Psoas muscle (tissue), 8 donors: ENCODE data around the gene CKAP2L. TPM values are rescaled to one million over a fixed set of nuclear protein-coding genes. Genes with fewer than 3 reads are reported as not detected.

ENCODE experiments used
- ATAC-seq, 4 donors: fragments of 200-7000 bp; cut with Tn5 transposase; one replicate each; pipeline ENCODE4 v1.9.1; 2020; ENCODE audit warnings: moderate library complexity in 3 of 4, mild to moderate bottlenecking in 2 of 4
- DNase-seq, 2 donors: peaks; one replicate each; pipeline ENCODE4 v3.0.0-alpha.2; 2020
- H3K27ac ChIP-seq: fragments of 200-600 bp; one replicate; pipeline ENCODE4 v1.8.0; 2022
- H3K27me3 ChIP-seq, 3 donors: fragments of 200-600 bp in 1 of 3; one replicate each; pipeline versions ENCODE4 v1.6.1 to v1.8.0; 2013 to 2022; ENCODE audit warnings: low read length in 2 of 3, mild to moderate bottlenecking in 2 of 3, moderate library complexity in 1 of 3; ENCODE audit not compliant: insufficient read depth in 3 of 3
- H3K36me3 ChIP-seq, 2 donors: fragments of 200-600 bp in 1 of 2; one replicate each; pipeline versions ENCODE4 v1.6.1 to v1.8.0; 2013 to 2022; ENCODE audit warnings: low read depth in 1 of 2, mild to moderate bottlenecking in 1 of 2, moderate library complexity in 1 of 2; ENCODE audit not compliant: insufficient read depth in 1 of 2
- H3K4me1 ChIP-seq: fragments of 200-600 bp; one replicate; pipeline ENCODE4 v1.8.0; 2022
- H3K4me3 ChIP-seq: fragments of 200-600 bp; one replicate; pipeline ENCODE4 v1.8.0; 2022; ENCODE audit warnings: mild to moderate bottlenecking
- H3K9me3 ChIP-seq: fragments of 200-600 bp; one replicate; pipeline ENCODE4 v1.8.0; 2022
- WGBS, 3 donors: extraction: QIAGEN DNeasy Blood & Tissue Kit; methylation state at CpG; one replicate each; pipeline versions ENCODE4 v1.1.6 to v1.1.7; 2013; 5-methylcytosine and 5-hydroxymethylcytosine counted together
- intact Hi-C, 2 donors: fragments of 100-400 bp; cut with DNase I; formaldehyde crosslinking; loops; one replicate each; pipeline versions ENCODE4 v1.11.0 to v1.14.2; 2022
- polyA plus RNA-seq, 3 donors: library from polyadenylated mRNA; stranded (reverse); fragments of 200-250 nt; gene quantifications; one replicate each; pipeline ENCODE4 v1.2.3, GENCODE V29; 2013
- total RNA-seq, 4 donors: library from RNA; stranded (reverse); fragmentation: NEBNext Ultra II Directional in 2 of 4; extraction: Animal tissue kit (Norgen Biotek cat#: 25700) in 2 of 4; gene quantifications; one replicate each; pipeline versions ENCODE4 v1.2.1 to v1.2.4, GENCODE V29; 2021 to 2023
- TF ChIP-seq, protein P1 (sequence below): fragments of 200-600 bp; IDR thresholded peaks from one replicate; pipeline ENCODE4 v1.8.0; 2022; ENCODE audit warnings: antibody characterized with exemption
- donor health status: healthy with polysubstance abuse.
- donor health status: DM: no; HTN: no; CAD: no; lungs with moderate emphysema.
- donor health status: Bipolar disorder and iron deficiency.
- donor health status: healthy.
- donor health status: DM: yes; HTN: yes; CAD: no.
- donor health status: DM: no; HTN: no; CAD: no.
- donor health status: DM: no; HTN: no; CAD: no.
- donor health status: DM: yes; HTN: yes; CAD: no.

Gene CKAP2L
- total and polyA plus RNA-seq, 7 donors: 0.05 to 0.19 (median 0.09) TPM; not detected in 3

DNA sequence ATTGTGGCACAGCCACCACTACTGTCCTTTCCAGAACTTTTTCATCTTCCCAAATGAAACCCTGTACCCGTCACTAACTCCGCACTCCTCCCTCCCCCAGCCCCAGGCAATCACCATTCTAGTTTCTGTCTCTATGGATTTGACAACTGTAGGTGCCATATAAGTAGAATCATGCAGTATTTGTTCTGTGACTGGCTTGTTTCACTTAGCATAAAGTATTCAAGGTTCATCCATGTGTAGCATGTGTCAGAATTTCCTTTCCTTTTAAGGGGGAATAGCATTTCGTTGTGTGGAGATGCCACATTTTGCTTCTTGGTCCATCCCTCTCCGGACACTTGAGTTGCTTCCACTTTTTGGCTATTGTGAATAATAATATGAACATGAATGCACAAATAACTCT lies 842 bp upstream of the CKAP2L start:
- ATAC-seq: no peak
- WGBS, 3 donors: 24 to 63% (median 35%) methylated on average over 4 of the region's 4 CpGs

DNA sequence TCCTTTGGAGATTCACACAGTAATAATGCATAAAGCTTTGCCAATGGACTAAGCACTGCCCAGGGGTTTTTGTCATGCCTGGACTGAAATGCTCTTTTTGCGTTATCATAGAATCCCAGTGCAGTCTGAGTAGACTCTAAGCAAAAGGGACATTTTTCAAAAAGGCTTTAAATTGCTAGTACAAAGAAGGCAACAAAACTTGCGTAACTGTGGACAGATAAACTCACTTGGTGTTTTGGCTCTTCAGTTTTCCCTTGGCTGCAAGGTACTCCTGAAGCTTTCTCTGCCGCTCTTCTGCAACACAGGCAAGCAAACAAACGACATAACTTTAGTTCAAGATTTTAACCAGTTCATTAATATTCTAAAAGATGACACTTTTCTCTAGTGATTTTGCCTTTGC lies 2.1 kb downstream of the CKAP2L start:
- H3K36me3 ChIP-seq: no peaks in the 10 kb centered on the region
- no peak overlapping the region for H3K4me3 ChIP-seq
- no peak for DNase-seq
- no peak for ATAC-seq
- TF ChIP-seq, protein P1, sequence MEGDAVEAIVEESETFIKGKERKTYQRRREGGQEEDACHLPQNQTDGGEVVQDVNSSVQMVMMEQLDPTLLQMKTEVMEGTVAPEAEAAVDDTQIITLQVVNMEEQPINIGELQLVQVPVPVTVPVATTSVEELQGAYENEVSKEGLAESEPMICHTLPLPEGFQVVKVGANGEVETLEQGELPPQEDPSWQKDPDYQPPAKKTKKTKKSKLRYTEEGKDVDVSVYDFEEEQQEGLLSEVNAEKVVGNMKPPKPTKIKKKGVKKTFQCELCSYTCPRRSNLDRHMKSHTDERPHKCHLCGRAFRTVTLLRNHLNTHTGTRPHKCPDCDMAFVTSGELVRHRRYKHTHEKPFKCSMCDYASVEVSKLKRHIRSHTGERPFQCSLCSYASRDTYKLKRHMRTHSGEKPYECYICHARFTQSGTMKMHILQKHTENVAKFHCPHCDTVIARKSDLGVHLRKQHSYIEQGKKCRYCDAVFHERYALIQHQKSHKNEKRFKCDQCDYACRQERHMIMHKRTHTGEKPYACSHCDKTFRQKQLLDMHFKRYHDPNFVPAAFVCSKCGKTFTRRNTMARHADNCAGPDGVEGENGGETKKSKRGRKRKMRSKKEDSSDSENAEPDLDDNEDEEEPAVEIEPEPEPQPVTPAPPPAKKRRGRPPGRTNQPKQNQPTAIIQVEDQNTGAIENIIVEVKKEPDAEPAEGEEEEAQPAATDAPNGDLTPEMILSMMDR: no peak
- intact Hi-C loops: no loop called here
- no peaks in the 10 kb centered on the region for H3K27me3 ChIP-seq
- H3K9me3 ChIP-seq: no peaks in the 10 kb centered on the region
- 92 to 94% (median 92%) methylated on average over 4 of the region's 4 CpGs for WGBS, 3 donors
- no peak overlapping the region for H3K27ac ChIP-seq
- peaks cover 6% of the 10 kb centered on the region for H3K4me1 ChIP-seq

More for the DNA sequence above, 842 bp upstream of the CKAP2L start:
- intact Hi-C loops: no loop called here
- peak overlapping the region; percentile 74 for H3K4me3 ChIP-seq
- no peak for DNase-seq
- H3K27me3 ChIP-seq: no peaks in the 10 kb centered on the region
- H3K4me1 ChIP-seq: peaks cover 6% of the 10 kb centered on the region
- no peaks in the 10 kb centered on the region for H3K36me3 ChIP-seq
- H3K27ac ChIP-seq: no peak overlapping the region
- H3K9me3 ChIP-seq: no peaks in the 10 kb centered on the region
- TF ChIP-seq, protein P1: no peak

DNA sequence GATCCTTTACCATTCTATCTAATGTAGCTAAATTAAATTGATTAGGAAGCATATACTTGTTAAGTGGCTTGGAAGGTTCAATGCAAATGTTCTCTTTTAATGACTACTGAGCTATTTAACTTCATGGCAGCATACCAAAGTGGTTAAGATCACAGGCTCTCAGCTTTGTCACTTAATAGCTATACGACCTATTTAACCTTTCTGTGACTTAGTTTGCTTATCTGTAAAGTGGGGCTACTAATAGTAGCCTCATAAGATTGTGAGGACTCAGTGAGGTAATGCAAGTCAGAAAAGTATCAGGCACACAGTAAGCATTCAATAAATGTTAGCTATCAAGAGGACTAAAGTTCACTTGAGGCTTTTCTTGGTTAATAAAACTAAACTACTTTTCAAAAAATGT lies 4.3 kb downstream of the CKAP2L start:
- no peaks in the 10 kb centered on the region for H3K9me3 ChIP-seq
- intact Hi-C loops: no loop called here
- WGBS, 3 donors: 87 to 100% (median 89%) methylated on average over 1 of the region's 1 CpG
- DNase-seq (no peak), ATAC-seq (no peak)
- H3K4me3 ChIP-seq: no peak overlapping the region
- no peaks in the 10 kb centered on the region for H3K27me3 ChIP-seq
- no peaks in the 10 kb centered on the region for H3K36me3 ChIP-seq
- TF ChIP-seq, protein P1: no peak
- peaks cover 6% of the 10 kb centered on the region for H3K4me1 ChIP-seq
- no peak overlapping the region for H3K27ac ChIP-seq

DNA sequence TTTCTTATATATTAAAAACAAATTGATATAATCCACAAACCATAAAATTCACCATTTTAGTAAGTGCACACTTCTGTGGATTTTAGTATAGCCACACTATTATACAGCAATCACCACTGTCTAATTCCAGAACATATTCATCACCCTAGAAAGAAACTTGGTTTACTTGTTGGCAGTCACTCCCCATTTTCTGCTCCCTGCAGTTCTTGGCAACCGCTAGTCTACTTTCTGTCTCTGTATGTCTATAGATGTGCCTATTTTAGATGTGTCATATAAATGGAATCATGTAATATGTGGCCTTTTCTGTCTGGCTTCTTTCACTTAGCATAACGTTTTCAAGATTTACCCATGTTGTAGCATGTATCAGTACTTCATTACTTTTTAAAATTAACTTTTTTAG lies 5.7 kb downstream of the CKAP2L start:
- Histone ChIP-seq H3K4me1 (no peaks in the 10 kb centered on the region), H3K9me3 (no peaks in the 10 kb centered on the region), H3K27me3 (no peaks in the 10 kb centered on the region), H3K4me3 (no peak overlapping the region), H3K27ac (no peak overlapping the region), H3K36me3 (no peaks in the 10 kb centered on the region)
- TF ChIP-seq, protein P1: no peak
- no peak for DNase-seq
- WGBS, 3 donors: 80 to 88% (median 84%) methylated on average over 2 of the region's 2 CpGs
- intact Hi-C loops: no loop called here
- no peak for ATAC-seq

DNA sequence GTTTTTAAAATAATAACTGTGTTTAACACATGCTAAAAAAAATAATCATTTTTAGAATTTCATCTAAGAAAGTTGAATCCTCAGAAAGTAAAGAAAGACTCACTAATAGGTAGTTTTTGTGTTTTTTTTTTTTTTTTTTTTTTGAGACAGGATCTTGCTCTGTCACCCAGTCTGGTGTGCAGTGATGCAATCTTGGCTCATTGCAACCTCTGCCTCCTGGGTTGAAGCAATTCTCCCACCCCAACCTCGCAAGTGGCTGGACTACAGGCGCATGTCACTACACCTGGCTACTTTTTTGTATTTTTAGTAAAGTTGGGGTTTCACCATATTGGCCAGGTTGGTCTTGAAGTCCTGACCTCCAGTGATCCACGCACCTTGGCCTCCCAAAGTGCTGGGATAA lies 7.1 kb downstream of the CKAP2L start:
- H3K27me3 ChIP-seq: no peaks in the 10 kb centered on the region
- 97 to 99% (median 98%) methylated on average over 3 of the region's 3 CpGs for WGBS, 3 donors
- ATAC-seq: no peak
- no peak for DNase-seq
- H3K4me3 ChIP-seq: no peak overlapping the region
- TF ChIP-seq, protein P1: no peak
- no peaks in the 10 kb centered on the region for H3K4me1 ChIP-seq
- H3K27ac ChIP-seq: no peak overlapping the region
- H3K9me3 ChIP-seq: no peaks in the 10 kb centered on the region
- H3K36me3 ChIP-seq: no peaks in the 10 kb centered on the region
- intact Hi-C loops: no loop called here
